ENCODE measurements around the gene YARS1. TPM values are rescaled to one million over a fixed set of nuclear protein-coding genes. Genes with fewer than 3 reads are reported as not detected.
"Not testable (repeated sequence)": the region's sequence is repeated elsewhere in the genome, so short reads cannot be mapped to it uniquely, and the experiment has no call there.

The YARS1 gene
- total RNA-seq, 2 experiments from 2014 or later = 250 to 267 TPM

- Mint-ChIP-seq H3K4me1 (peaks cover 6% of the 10 kb centered on the region), H3K36me3 (peaks cover 36% of the 10 kb centered on the region), H3K27ac (no peak overlapping the region), H3K9me3 (no peaks in the 10 kb centered on the region), H3K4me3 (no peak overlapping the region), H3K27me3 (no peaks in the 10 kb centered on the region)
- DNase-seq = no peak
Measured at GRCh38 chr1:32830092-32830852, 13.1 kb upstream of the YARS1 start.

GRCh38 chr1:32828341-32828740, 11.2 kb upstream of the YARS1 start:
- Mint-ChIP-seq H3K27ac (no peak overlapping the region), H3K4me3 (no peak overlapping the region), H3K36me3 (peaks cover 36% of the 10 kb centered on the region), H3K27me3 (no peaks in the 10 kb centered on the region), H3K9me3 (no peaks in the 10 kb centered on the region), H3K4me1 (peaks cover 8% of the 10 kb centered on the region)
- DNase-seq = no peak

DNA sequence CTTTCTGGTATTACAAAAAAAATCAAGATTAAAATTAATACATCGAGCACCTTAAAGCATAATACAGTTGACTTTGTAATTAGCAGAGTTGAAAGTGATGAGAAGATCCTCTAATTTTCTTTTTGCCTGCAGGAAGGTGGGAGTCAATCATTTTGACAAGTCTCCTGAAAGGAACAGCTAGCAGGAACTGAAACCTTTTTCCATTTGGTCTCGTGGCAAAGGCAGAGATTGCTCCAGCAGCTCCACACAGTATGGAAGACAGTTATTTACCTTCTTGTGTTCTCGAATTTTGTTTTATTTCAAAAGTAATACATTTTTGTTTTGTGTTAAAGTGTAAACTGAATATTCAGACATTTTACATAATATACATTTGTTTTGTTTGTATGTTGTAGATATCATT, 8.0 kb upstream of the YARS1 start:
- H3K4me1 Mint-ChIP-seq = peaks cover 13% of the 10 kb centered on the region
- H3K36me3 Mint-ChIP-seq = peaks cover 27% of the 10 kb centered on the region
- DNase-seq = no peak
- no peaks in the 10 kb centered on the region for H3K9me3 Mint-ChIP-seq
- H3K27ac Mint-ChIP-seq = no peak overlapping the region
- H3K4me3 Mint-ChIP-seq = no peak overlapping the region
- H3K27me3 Mint-ChIP-seq = no peaks in the 10 kb centered on the region

- Mint-ChIP-seq H3K4me3 (peak overlapping the region; percentile 100), H3K36me3 (peaks cover 35% of the 10 kb centered on the region), H3K27me3 (no peaks in the 10 kb centered on the region), H3K4me1 (peaks cover 38% of the 10 kb centered on the region), H3K27ac (peak overlapping the region; percentile 100), H3K9me3 (peaks cover 1% of the 10 kb centered on the region)
- DNase-seq = peak; percentile 20
Measured at GRCh38 chr1:32818804-32819541, 1.8 kb upstream of the YARS1 start.

GRCh38 chr1:32817815-32818786, 943 bp upstream of the YARS1 start:
- H3K4me1 Mint-ChIP-seq = peaks cover 47% of the 10 kb centered on the region
- H3K9me3 Mint-ChIP-seq = peaks cover 6% of the 10 kb centered on the region
- peak; percentile 41 for DNase-seq
- H3K36me3 Mint-ChIP-seq = peaks cover 44% of the 10 kb centered on the region
- H3K27ac Mint-ChIP-seq = peak overlapping the region; percentile 100
- H3K4me3 Mint-ChIP-seq = peak overlapping the region; percentile 100
- no peaks in the 10 kb centered on the region for H3K27me3 Mint-ChIP-seq

DNA sequence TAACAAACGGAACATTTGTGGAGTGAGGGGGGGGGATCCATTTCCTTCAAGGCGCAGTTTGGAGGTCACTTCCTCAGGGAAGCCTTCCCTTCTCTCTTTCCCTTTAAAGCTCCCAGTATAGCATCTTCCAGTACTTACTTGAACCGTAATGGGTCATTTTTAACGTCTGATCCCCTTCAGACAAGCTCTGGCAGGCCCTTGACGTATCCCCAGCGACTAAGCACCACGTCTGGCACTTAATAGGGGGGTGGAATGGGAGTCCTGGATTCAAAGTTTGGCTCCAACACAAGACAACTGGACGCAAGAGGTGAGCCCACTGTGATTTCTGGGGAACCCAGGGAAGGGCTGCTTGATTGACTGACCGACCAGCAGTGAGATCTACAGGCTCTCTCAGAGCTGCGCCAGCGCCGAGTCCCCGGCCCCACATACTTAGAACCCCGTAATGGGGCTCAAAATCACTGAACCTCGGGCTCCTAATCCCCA, 441 bp downstream of the YARS1 start:
- Mint-ChIP-seq H3K36me3 (peaks cover 51% of the 10 kb centered on the region), H3K4me3 (peak overlapping the region; percentile 100), H3K4me1 (peaks cover 52% of the 10 kb centered on the region), H3K27me3 (no peaks in the 10 kb centered on the region), H3K27ac (peak overlapping the region; percentile 100), H3K9me3 (peaks cover 6% of the 10 kb centered on the region)
- no peak for DNase-seq

DNA sequence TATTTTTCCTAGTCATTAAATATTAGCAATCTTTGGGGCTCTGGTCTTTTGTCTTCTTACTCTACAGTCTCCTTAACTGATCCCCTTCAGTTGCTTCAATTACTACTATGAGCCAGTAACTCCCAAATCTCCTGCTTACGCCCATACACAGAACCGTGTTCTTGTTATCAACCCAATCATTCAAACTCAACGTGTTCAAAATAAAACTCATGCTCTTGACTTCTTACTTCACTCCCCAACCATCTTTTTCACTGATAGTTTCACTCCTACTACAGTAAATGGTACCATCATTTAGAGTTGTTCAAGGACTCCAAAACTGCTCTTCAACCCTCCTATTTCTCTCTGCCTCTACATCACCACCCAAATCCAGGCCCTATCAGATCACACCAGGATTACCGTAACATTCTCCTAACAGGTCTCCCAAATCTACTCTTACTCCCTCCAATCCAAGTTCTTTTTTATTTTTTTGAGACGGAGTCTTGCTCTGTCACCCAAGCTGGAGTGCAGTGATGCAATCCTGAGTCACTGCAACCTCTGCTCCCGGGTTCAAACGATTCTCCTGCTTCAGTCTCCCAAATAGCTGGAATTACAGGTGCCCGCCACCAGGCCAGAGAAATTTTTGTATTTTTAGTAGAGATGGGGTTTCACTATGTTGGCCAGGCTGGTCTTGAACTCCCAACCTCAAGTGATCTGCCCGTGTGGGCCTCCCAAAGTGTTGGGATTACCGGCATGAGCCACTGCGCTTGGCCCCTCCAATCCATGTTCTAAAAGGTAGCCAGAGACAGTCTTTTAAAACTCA, 3.0 kb downstream of the YARS1 start:
- Mint-ChIP-seq H3K27me3 (no peaks in the 10 kb centered on the region), H3K36me3 (peaks cover 68% of the 10 kb centered on the region), H3K4me1 (peaks cover 49% of the 10 kb centered on the region), H3K27ac (peak overlapping the region; percentile 67), H3K4me3 (peak overlapping the region; percentile 54), H3K9me3 (peaks cover 6% of the 10 kb centered on the region)
- no peak for DNase-seq

DNA sequence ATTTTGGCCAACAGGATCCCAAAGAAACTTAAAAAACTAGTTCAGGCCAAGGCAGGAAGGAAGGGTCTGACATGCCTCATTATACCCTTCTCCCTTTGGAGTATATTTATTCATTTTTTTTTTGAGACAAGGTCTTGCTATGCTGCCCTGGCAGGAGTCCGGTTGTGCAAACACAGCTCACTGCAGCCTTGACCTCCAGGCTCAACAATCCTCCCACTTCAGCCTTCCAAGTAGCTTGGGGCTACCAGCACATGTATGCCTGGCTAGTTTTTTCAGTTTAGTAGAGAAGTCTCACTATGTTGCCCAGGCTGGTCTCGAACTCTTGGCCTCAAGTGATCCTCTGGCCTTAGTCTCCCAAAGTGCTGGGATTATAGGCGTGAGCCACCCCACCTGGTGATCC, 5.2 kb downstream of the YARS1 start:
- H3K4me3 Mint-ChIP-seq = no peak overlapping the region
- peaks cover 84% of the 10 kb centered on the region for H3K36me3 Mint-ChIP-seq
- no peak for DNase-seq
- H3K9me3 Mint-ChIP-seq = peaks cover 4% of the 10 kb centered on the region
- no peak overlapping the region for H3K27ac Mint-ChIP-seq
- no peaks in the 10 kb centered on the region for H3K27me3 Mint-ChIP-seq
- peaks cover 44% of the 10 kb centered on the region for H3K4me1 Mint-ChIP-seq

DNA sequence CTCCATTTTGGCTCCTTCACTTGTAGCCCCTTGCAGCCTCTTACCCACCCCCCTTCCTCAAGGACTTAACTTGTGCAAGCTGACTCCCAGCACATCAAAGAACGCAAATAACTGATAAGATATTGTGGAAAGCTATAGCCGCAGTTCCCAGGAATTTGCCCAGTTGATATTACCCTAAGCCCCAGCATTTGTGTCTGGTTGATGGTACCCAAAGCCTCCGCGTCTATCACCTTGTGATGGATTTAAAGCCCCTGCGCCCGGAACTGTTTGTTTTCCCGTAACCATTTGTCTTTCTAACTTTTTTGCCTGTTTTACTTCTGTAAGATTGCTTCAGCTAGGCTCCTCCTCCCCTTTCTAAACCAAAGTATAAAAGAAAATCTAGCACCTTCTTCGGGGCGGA, 5.9 kb downstream of the YARS1 start:
- DNase-seq = no peak
- Mint-ChIP-seq H3K27me3 (no peaks in the 10 kb centered on the region), H3K4me1 (peaks cover 46% of the 10 kb centered on the region), H3K9me3 (peaks cover 4% of the 10 kb centered on the region), H3K27ac (no peak overlapping the region), H3K36me3 (peaks cover 82% of the 10 kb centered on the region), H3K4me3 (no peak overlapping the region)

GRCh38 chr1:32810358-32810757, 6.8 kb downstream of the YARS1 start:
- H3K36me3 Mint-ChIP-seq = peaks cover 85% of the 10 kb centered on the region
- H3K4me1 Mint-ChIP-seq = peaks cover 43% of the 10 kb centered on the region
- no peak overlapping the region for H3K4me3 Mint-ChIP-seq
- H3K9me3 Mint-ChIP-seq = peaks cover 4% of the 10 kb centered on the region
- H3K27ac Mint-ChIP-seq = no peak overlapping the region
- no peaks in the 10 kb centered on the region for H3K27me3 Mint-ChIP-seq
- no peak for DNase-seq

DNA sequence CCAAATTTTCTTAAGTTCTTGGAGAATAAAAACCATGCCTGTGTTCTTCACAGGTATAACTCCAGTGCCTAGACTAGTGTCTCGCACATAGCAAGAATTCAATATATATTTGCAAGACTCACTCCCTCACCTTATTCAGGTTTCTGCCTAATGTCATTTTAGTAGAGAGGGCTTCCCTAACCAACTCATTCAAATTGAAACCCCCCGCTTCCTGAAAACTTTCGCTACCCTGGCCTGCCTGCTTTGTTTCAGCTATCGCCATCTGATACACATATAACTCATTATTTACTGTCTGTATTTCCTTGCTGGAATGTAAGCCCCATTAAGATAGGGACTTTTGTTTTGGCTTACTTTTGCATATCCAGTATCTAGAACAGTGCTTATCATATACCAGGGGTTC, 8.6 kb downstream of the YARS1 start:
- Mint-ChIP-seq H3K27me3 (no peaks in the 10 kb centered on the region), H3K4me3 (no peak overlapping the region), H3K4me1 (peaks cover 25% of the 10 kb centered on the region), H3K9me3 (peaks cover 1% of the 10 kb centered on the region), H3K36me3 (peaks cover 79% of the 10 kb centered on the region), H3K27ac (no peak overlapping the region)
- DNase-seq = no peak

GRCh38 chr1:32806910-32807523, 10.1 kb downstream of the YARS1 start:
- Mint-ChIP-seq H3K4me3 (no peak overlapping the region), H3K4me1 (peaks cover 21% of the 10 kb centered on the region), H3K27me3 (no peaks in the 10 kb centered on the region), H3K9me3 (no peaks in the 10 kb centered on the region), H3K27ac (peak overlapping the region; percentile 20), H3K36me3 (peaks cover 81% of the 10 kb centered on the region)
- DNase-seq = no peak

DNA sequence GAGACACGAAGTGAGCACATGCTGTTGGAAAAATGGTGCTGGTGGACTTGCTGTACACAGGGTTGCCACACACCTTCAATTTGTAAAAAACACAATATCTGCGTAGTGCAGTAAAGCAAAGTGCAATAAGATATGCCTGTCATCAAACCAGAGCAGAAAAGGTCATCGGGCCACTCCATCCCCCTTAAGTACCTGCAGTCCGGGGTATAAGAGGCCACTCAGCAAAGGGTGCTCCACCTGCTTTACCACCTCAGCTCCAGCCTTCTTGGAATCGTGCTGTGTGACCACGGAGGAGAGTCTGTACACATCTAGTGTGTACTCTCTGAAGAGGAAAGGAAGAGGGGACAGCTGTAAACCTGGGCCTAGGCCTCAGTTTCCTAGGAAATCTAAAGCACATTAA, 10.9 kb downstream of the YARS1 start:
- Mint-ChIP-seq H3K9me3 (no peaks in the 10 kb centered on the region), H3K27ac (no peak overlapping the region), H3K4me3 (no peak overlapping the region), H3K36me3 (peaks cover 75% of the 10 kb centered on the region), H3K27me3 (no peaks in the 10 kb centered on the region), H3K4me1 (peaks cover 22% of the 10 kb centered on the region)
- DNase-seq = no peak

- H3K4me3 Mint-ChIP-seq, H3K9me3 Mint-ChIP-seq: not testable (repeated sequence)
Measured at GRCh38 chr1:32804460-32804859, 12.7 kb downstream of the YARS1 start.

More at GRCh38 chr1:32804460-32804859, 12.7 kb downstream of the YARS1 start:
- not testable (repeated sequence) for H3K27me3 Mint-ChIP-seq, H3K27ac Mint-ChIP-seq, DNase-seq
- H3K36me3 Mint-ChIP-seq = peaks cover 77% of the 10 kb centered on the region
- H3K4me1 Mint-ChIP-seq = peaks cover 32% of the 10 kb centered on the region
